Measurements from ENCODE around the gene MORN3.

GRCh38 chr12:121693155-121693687, 23.8 kb upstream of the MORN3 start:
- TF ChIP-seq, protein P1, sequence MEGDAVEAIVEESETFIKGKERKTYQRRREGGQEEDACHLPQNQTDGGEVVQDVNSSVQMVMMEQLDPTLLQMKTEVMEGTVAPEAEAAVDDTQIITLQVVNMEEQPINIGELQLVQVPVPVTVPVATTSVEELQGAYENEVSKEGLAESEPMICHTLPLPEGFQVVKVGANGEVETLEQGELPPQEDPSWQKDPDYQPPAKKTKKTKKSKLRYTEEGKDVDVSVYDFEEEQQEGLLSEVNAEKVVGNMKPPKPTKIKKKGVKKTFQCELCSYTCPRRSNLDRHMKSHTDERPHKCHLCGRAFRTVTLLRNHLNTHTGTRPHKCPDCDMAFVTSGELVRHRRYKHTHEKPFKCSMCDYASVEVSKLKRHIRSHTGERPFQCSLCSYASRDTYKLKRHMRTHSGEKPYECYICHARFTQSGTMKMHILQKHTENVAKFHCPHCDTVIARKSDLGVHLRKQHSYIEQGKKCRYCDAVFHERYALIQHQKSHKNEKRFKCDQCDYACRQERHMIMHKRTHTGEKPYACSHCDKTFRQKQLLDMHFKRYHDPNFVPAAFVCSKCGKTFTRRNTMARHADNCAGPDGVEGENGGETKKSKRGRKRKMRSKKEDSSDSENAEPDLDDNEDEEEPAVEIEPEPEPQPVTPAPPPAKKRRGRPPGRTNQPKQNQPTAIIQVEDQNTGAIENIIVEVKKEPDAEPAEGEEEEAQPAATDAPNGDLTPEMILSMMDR (conservative IDR thresholded peaks at IDR 0.05; ENCODE audit: low read depth, low read length), result no peak
- TF ChIP-seq FOS (IDR thresholded peaks at IDR 0.05; ENCODE audit: low read depth, low read length) (no peak), RAD21 (IDR thresholded peaks at IDR 0.05; ENCODE audit: low read length) (no peak), RFX5 (IDR thresholded peaks at IDR 0.05; ENCODE audit: low read depth, low read length) (no peak), POLR2A (IDR thresholded peaks at IDR 0.05; ENCODE audit: low read depth, low read length) (no peak), MAFK (IDR thresholded peaks at IDR 0.05; ENCODE audit: low read depth, low read length) (no peak), RCOR1 (IDR thresholded peaks at IDR 0.05; ENCODE audit: insufficient replicate concordance, low read length) (no peak), SMC3 (IDR thresholded peaks at IDR 0.05; ENCODE audit: low read depth, low read length) (no peak), MAZ (IDR thresholded peaks at IDR 0.05; ENCODE audit: borderline replicate concordance, low read depth, low read length) (no peak), BHLHE40 (IDR thresholded peaks at IDR 0.05; ENCODE audit: low read depth, low read length) (no peak), CHD1 (IDR thresholded peaks at IDR 0.05; ENCODE audit: low read depth, low read length) (no peak), CEBPB (IDR thresholded peaks at IDR 0.05; ENCODE audit: low read depth, low read length) (no peak)
- TF ChIP-seq, protein P2, sequence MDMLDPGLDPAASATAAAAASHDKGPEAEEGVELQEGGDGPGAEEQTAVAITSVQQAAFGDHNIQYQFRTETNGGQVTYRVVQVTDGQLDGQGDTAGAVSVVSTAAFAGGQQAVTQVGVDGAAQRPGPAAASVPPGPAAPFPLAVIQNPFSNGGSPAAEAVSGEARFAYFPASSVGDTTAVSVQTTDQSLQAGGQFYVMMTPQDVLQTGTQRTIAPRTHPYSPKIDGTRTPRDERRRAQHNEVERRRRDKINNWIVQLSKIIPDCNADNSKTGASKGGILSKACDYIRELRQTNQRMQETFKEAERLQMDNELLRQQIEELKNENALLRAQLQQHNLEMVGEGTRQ (IDR thresholded peaks at IDR 0.05; ENCODE audit: low read depth, low read length), result no peak

Measured in IMR-90 (cell line).